Posterior vena cava (tissue), 2 donors: ENCODE data around the gene RRBP1. TPM values are rescaled to one million over a fixed set of nuclear protein-coding genes. Genes with fewer than 3 reads are reported as not detected.

ENCODE experiments used
- DNase-seq: peaks from one replicate; pipeline ENCODE4 v3.0.0-alpha.2; 2020; ENCODE audit warnings: low spot score
- intact Hi-C, 2 donors: fragments of 100-400 bp; cut with DNase I; formaldehyde crosslinking; loops; one replicate each; pipeline versions ENCODE4 v1.14.1 to v1.14.2; 2022 to 2023
- total RNA-seq, 2 donors: library from RNA; stranded (reverse); fragmentation: NEBNext Ultra II Directional; extraction: Animal tissue kit (Norgen Biotek cat#: 25700); gene quantifications; one replicate each; pipeline ENCODE4 v1.2.1, GENCODE V29; 2021
- donor health status: DM: yes; HTN: yes; CAD: no.
- donor health status: DM: yes; HTN: yes; CAD: no.

RRBP1 gene
- total RNA-seq, 2 donors from 2014 or later: 128 TPM

DNA sequence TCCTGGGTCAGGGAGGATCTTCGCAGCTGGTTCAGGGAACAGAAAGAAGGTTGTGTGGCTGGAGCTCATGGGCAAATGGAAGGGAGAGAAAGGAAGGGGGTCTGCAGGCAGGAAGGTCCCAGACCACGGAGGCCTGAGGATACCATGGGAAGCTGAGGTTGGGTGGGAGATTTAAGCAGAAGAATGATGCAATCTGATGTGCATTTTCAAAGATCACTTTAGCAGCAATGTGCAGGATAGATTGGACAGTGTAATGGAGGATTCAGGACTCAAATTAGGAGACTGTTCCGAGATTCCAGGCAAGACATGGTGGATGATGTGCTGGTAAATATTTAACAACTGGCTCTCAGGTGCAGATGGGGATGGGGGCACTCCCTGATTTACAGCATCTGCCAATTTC lies 5.8 kb upstream of the RRBP1 start:
- intact Hi-C loops: no loop called here
- no peak for DNase-seq

DNA sequence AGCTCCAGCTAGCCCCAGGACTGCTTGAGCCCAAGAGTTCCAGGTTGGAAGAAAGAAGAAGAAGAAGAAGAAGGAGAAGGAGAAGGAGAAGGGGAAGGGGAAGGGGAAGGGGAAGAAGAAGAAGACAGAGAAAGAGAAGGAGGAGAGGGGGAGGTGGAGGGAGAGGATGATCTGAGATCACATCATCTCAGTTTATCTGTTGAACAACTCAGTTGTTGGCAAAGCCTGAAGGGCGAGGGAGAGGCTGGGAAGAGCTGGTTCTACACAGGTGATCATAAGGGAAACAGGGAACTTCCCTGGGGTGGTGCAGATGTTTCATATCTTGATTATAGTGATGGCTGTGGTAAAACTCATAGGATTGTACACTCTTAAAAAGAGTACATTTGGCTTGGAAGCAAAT lies 3.1 kb upstream of the RRBP1 start:
- DNase-seq: no peak
- intact Hi-C loops: no loop called here

DNA sequence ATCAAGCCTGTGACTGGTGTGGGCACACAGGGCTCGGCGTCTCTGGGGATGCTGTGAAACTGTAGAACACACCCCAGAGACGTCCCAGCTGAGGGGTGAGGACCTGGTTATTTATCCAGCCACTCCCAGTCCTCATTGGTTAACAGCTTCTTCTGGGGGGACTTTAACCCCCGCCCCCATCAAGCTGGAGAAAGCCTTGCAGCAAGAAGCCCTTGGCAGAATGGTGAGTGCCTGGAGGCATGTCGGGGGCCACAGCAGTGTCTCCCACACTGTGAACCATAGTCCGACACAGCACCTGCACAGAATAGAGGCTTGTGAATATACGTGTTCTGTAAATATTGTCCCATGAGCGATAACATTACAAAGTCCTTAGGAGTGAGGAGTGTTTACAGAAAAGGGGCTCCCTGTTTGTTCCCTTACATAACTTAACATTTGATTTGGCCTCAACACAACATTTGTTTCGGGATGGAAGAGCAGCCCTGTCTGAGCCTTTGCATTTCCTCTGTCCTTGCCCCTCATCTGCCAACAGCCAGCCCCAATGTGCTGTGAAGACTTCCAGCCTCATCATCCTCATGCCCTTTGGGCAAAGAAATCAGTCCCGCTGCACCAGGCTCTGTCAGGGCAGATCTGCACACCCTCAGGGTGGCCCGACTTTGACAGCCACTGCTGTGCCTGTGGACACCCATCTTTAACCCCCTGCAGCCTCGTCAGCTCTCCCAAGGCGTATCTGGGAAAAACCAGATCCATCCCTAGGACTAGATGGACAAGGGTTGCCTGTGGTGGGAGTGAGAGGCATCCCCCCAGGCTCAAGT lies 2.2 kb upstream of the RRBP1 start:
- intact Hi-C loops: loop anchor here in 1 of 2 donors (5.0 kb wide), 1 partner anchor 213 kb away; no protein-coding TSS in a partner anchor
- no peak for DNase-seq

DNA sequence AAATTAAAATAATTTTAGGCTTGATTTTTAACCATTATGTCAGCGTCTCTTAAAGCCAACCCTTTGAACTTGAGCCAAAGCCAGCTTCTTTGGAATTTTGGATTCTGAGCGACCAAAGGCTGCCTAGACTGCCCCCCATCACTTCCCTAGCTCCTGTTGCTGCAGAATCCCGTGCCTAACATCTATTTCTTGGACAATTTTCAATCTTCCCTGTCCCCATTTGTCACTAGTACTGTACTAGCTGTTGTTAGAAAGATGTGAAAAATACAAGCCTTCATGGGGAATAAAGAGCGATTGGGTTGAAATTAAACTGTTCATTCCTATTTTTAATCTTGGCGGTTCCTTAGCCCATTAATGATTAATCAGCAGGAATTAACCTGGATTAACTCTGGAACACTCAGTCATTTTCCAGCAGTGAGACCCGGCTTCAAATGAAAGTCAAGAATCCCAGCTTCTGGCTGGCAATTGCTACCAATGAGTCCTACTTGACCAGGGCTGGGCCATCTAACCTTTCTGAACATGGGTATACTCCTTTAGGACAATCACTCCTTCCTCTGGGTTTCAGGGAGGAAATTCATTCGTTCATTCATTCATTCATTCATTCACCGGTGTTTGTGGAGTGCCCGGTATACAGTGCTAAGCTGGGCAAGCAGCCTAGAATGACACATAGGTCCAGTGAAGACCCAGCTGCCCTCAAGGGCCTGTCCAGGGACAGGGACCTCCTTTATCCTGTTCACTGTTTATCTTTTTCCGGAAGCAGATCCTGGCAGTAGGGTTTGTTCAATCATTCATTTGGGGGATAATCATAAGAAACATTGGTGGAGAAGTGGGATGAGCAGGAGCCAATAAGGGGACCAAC lies 1.4 kb upstream of the RRBP1 start:
- intact Hi-C loops: loop anchor here in 1 of 2 donors (5.0 kb wide), 1 partner anchor 214 kb away; no protein-coding TSS in a partner anchor
- DNase-seq: no peak

DNA sequence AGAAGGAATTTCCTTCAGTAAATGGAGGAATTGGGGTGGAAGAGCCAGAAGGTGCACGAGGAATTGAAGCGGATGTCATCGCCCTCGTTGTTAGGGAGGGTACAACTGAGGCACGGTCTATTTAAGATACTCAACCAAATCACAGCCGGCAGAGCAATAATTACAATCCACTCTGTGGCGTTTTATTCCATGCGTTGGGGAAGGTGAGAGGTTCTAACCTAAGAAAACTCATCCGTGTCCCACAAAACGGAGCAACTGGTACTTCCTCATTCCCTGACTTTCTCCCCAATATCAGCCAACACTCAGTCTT lies 802 bp upstream of the RRBP1 start:
- intact Hi-C loops: loop anchor here in 1 of 2 donors (5.0 kb wide), 1 partner anchor 214 kb away; no protein-coding TSS in a partner anchor
- no peak for DNase-seq

DNA sequence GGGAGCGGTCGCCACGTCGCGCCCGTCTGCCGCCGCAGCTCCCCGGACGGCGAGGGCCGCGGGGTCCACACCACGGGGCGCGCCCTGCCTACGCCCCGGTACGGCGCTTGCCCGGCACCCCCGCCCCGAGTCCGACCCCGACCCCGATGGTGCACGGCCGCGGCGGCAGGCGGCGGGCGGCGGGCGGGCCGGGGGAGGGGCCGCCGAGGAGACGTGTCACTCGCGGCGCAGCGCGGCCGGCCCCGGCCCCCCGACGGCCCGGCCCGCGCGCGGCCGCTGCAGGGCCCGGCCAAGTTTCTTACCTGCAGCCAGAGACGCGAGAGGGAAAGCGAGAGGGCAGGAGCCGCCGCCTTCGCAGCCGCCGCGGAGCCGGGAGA lies 328 bp downstream of the RRBP1 start:
- intact Hi-C loops: loop anchor here in 1 of 2 donors (5.0 kb wide), 1 partner anchor 216 kb away; no protein-coding TSS in a partner anchor

DNA sequence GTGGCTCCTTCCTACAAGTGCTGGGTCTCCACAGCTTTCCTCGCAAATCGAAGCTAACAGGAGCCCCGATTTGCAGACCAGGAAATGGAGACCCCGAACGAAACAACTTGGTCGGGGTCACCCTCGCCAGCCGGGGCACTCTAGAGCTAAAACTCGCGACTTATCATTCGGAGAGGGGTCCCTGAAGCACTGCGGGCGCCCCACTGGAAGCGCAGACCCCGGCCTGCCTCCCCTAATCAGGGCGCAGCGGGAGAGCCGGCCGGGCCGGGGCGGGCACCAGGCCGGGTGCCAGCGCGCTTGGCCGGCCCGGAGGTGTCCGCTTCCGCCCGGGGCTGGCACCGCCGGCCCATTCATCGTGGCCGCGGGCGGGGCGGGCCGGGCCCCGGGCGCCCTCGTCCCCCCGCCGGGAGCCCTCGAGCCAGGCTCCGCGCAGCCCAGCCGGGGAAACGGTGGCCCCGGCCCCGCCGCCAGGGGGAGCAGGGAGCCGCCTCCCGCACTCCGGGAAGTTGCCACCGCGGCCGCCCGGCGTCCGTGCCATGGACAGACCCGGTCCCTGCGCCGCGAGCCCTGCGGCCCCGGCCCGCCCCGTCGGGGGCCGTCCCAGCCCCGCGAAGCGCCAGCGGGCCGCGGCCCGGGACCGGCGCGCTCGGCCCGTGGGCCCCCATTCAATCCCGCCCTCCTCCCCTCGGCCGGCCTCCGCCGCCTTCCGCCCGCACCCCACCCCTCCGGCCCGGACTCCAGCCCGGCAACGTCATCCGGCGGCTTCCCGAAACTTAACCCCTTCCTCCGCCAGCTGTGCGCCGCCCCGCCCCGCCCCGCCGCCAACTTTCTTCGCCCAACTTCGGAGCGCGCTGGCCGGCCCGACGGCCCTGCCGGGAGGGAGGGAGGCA lies 961 bp downstream of the RRBP1 start:
- peak; percentile 96 for DNase-seq
- intact Hi-C loops: loop anchor here in 1 of 2 donors (5.0 kb wide), 1 partner anchor 216 kb away; no protein-coding TSS in a partner anchor

More for the DNA sequence above, 328 bp downstream of the RRBP1 start:
- no peak for DNase-seq

DNA sequence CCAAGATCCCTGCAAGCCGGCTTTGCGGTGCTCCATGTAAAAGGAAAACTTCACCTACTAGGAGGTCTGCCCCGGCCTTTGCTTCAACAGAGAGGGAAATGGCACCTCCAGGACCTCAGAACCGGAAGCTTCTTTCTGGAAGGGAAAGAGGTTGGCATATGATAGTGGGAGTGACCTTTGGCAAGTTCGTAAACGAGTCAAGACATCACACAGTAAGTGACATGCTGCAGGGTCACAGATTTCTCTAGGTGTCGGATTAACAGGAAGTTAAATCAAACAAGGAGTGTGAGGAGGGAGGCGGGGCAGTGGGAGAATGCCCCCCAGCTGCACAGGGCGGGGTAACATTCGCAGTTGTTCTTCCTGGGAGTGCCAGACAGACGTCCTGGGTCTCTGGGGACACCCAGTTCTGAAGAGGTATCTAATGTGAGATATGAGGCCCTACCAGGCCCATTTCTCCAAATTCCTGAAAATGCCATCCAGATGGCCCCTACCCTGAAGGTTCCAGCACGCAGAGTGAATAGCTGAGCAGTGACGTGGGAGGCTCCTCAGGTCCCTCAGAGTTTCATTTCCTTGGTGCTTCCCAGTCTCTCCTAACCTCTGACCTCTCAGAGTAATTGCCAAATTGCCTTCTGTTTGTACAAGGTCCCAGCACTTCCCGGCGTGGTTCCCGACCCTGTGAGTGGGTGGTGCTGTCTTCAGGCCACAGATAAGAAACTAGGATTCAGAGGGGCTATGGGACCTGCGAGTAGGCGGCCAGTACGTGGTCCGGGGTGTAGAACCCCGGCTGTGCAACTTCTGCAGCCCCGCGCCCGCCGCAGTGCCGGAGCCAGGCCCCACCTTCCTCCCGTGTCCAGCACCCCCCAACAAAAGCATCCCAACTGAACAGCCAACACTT lies 1.9 kb downstream of the RRBP1 start:
- intact Hi-C loops: loop anchor here (5.0 to 10.0 kb wide), 2 partner anchors 105 to 217 kb away; no protein-coding TSS in a partner anchor
- peak; percentile 83 for DNase-seq

DNA sequence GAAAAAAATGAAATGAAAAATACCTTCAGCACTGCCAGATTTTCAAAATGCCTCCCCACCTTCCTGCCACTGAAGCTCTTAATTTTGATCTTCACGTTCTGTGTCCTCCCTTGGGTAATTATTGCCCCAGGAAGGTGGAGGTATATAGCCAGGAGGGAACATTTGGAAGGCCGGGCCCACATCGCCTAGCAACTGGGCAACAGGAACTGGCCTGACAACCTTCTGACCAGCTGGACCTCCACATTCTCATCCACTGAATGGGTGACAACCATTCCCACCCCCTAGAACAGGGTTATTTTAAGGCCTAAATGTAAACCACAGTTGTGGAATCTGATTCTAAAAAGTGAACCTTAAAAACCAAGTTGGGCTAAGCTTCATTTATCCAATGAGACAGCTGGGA lies 3.2 kb downstream of the RRBP1 start:
- no peak for DNase-seq
- intact Hi-C loops: loop anchor here in 1 of 2 donors (10.0 kb wide), 1 partner anchor 106 kb away; no protein-coding TSS in a partner anchor

DNA sequence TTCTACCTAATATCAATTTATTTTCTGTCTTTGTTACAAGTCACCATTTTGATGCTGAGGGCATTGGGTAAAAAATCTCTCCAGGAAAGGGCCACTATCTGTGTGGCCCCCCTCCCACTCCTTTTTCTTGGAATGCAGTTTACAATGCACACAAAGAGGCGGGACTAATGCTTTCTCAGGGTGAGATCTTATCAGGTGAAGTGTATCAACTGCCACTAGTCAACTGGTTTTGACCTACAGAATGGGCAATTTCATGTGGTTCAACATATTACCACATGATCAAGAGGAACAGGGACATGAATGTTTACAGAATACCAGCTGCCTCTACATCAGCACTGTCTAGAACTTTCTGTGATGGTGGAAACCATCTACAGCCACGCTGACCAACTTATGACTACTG lies 3.7 kb downstream of the RRBP1 start:
- DNase-seq: no peak
- intact Hi-C loops: loop anchor here in 1 of 2 donors (10.0 kb wide), 1 partner anchor 107 kb away; no protein-coding TSS in a partner anchor

DNA sequence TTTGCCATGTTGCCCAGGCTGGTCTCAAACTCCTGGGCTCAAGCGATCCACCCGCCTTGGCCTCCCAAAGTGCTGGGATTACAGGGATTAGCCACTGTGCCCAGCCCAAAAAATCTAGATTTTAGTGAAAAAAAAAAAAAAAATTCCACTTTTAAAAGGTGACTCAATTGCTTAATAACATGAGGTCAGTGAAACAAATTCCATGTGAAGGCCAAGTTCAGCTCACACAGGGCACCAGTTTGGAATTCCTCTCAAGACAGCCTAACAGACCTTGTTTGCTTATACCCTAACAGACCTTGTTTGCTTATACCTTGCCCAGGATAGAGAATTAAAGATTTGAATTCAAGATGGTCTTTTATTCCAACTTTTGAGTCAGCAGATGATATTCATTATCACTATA lies 5.1 kb downstream of the RRBP1 start:
- DNase-seq: no peak
- intact Hi-C loops: loop anchor here in 1 of 2 donors (10.0 kb wide), 1 partner anchor 108 kb away; no protein-coding TSS in a partner anchor

DNA sequence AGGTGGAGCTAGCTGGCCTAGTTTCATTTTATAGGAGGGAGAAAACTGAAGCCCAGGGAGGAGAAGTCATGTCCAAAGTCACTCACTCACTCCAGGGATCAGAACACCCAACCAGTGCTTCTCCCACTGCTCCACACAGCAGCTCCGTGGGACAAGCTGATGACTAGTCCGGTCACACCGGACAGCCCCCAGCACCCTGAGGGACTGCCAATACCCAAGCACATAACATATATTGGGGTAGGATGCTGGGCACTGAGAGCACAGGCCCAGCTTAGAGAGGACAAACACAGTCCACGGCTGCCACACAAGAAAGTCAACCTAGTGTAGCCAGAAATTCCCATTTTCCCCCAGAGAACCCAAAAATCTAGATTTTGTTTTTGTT lies 5.7 kb downstream of the RRBP1 start:
- DNase-seq: no peak
- intact Hi-C loops: loop anchor here in 1 of 2 donors (10.0 kb wide), 1 partner anchor 108 kb away; no protein-coding TSS in a partner anchor

DNA sequence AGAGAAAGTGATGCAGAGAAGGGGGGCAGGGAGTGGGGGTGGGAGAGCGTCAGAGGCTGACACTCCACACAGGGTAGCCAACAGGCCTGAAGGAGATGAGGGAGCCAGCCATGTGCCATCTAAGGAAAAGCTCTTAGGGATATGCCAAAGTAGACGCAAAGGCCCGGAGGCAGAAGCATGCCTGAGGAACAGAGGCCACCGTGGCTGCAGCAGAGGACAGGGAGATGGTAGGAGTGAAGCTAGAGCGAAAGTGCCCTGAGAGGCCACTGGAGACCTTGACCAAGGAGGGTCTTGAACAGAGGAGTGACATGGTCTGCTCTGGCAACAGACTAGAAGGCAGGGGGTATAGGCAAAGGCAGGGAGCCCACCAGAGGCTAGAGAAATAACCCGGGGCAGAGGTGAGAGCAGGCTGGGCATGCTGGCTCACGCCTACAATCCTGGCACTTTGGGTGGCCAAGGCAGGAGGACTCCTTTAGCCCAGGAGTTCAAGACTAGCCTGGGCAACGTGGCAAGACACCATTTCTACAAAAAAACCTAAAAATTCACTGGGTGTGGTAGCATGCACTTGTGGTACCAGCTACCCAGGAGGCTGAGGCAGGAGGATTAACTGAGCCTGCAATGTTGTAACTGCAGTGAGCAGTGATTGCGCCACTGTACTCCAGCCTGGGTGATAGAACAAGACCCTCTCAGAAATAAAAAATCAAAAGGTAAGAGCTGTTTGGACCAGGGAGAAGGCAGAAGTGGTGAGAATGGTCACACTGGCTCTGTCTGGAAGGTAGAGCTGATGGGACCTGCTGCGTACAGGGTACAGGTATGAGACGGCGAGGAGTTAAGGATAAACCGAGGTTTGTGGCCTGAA lies 6.3 kb downstream of the RRBP1 start:
- no peak for DNase-seq
- intact Hi-C loops: loop anchor here in 1 of 2 donors (10.0 kb wide), 1 partner anchor 109 kb away; no protein-coding TSS in a partner anchor

DNA sequence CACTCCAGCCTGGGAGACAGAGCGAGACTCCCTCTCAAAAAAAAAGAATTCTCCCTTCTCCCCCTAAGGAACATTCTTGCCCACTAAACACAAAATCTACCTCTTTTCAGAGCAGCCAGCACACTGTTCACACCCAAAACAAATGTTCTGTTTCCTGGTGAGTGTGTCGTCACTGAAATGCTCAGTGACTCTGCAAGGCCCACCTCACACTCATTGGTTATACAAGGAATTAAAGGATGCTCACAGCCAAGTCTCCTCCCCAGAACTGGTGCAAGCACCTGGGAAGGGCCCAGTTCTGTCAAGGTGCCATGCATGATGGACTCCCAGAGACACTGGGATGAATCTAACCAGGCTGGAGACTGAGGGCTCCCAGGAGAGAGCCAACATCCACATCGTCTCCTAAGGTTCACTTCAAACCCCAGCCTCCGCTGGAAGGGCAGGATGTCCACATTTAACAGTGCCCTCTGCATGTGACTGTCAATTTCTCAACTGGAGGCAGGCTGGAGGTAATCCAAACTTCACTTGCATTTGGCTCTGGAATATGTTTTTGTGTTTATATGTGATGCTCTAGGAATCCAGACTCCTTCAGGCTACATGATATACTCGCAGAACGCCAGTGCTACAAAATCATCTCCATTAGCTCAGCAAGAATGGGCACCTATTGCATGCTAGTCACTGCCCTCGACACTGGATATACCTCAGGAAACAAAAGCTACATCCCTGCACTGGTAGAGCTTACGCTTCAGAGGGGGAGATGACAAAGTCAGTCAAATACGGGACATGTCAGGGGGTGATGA lies 7.1 kb downstream of the RRBP1 start:
- intact Hi-C loops: loop anchor here in 1 of 2 donors (10.0 kb wide), 1 partner anchor 110 kb away; no protein-coding TSS in a partner anchor
- no peak for DNase-seq

DNA sequence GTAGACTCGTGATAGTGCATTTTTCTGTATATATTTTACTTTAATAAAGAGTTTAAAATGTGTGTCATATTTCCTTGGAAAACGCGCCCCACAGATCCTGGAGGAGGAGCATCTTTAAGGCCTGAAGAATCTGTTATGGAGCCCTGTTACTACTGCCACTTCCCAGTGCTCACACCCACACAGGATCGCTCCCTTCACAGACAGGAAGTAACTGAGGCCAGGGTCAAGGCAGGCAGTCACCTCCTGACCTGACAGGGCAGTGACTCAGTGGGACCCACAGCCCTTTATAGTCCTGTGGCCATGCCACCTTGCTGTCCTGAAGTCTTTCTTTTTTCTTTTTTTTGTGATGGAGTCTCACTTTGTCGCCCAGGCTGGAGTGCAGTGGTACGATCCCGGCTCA lies 9.0 kb downstream of the RRBP1 start:
- intact Hi-C loops: loop anchor here in 1 of 2 donors (10.0 kb wide), 1 partner anchor 112 kb away; no protein-coding TSS in a partner anchor
- no peak for DNase-seq

DNA sequence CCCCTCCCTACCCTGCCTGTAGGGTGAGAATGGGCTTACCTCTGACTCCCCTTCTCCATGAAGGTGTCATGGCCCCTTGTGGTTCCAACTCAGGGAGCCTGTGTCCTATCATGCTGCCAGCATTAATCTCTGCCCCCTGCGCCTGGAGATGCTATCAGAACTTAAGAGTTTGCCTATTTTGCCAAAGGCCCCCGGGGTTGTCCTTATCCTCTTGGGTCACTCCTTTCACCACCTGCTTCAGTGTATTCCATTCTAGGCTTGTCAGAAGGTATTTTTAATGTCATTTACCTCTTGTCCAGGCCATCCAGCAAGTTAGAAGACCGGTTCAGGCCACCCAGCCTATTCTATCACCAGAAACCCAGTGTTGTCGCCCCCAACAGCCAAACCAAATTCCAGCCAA lies 10.5 kb downstream of the RRBP1 start:
- DNase-seq: no peak
- intact Hi-C loops: loop anchor here in 1 of 2 donors (10.0 kb wide), 1 partner anchor 113 kb away; no protein-coding TSS in a partner anchor
